Right atrium auricular region (tissue), 2 donors: ENCODE measurements around the gene EXOC4. TPM values are rescaled to one million over a fixed set of nuclear protein-coding genes. Genes with fewer than 3 reads are reported as not detected.
"Not testable (repeated sequence)": the region's sequence is repeated elsewhere in the genome, so short reads cannot be mapped to it uniquely, and the experiment has no call there.

Source experiments
- DNase-seq: peaks from one replicate; pipeline ENCODE4 v3.0.0-alpha.2; 2019; ENCODE audit warnings: low spot score
- H3K27ac ChIP-seq, 2 donors: fragments of 200-600 bp; sonication (generic); 1 replicate in 1 of 2; 2 replicates in 1 of 2; pipeline ENCODE4 v1.5.1; 2016 to 2019
- H3K27me3 ChIP-seq, 2 donors: fragments of 200-600 bp; sonication (generic); one replicate each; pipeline versions ENCODE4 v1.5.1 to v1.6.0; 2017 to 2019
- H3K36me3 ChIP-seq: fragments of 200-600 bp; sonication (generic); one replicate; pipeline ENCODE4 v1.5.1; 2016
- H3K4me1 ChIP-seq, 2 donors: fragments of 200-600 bp; sonication (generic); one replicate each; pipeline versions ENCODE4 v1.5.1 to v1.6.0; 2017 to 2019
- H3K4me3 ChIP-seq, 2 donors: fragments of 200-600 bp; sonication (generic); 1 replicate in 1 of 2; 2 replicates in 1 of 2; pipeline ENCODE4 v1.5.1; 2017 to 2019; ENCODE audit warnings: mild to moderate bottlenecking in 1 of 2, moderate library complexity in 1 of 2
- H3K9me3 ChIP-seq, 2 donors: fragments of 200-600 bp; sonication (generic); one replicate each; pipeline ENCODE4 v1.5.1; 2019
- CTCF ChIP-seq, 2 donors: fragments of 200-600 bp; sonication (generic); IDR thresholded peaks; one replicate each; pipeline ENCODE4 v1.5.1; 2019; ENCODE audit warnings: antibody characterized with exemption in 2 of 2
- total RNA-seq, 2 donors: library from RNA; depleted of rRNA; stranded (reverse); fragments of >200 nt; gene quantifications; one replicate each; pipeline ENCODE4 v1.1.0, GENCODE V29; 2016

The EXOC4 gene
- total RNA-seq, 2 donors from 2014 or later, result 24.7 to 30.6 TPM

- Histone ChIP-seq H3K4me1 (no peaks in the 10 kb centered on the region), H3K9me3 (peaks cover 0 to 13% of the 10 kb centered on the region in 2 donors), H3K4me3 (no peak overlapping the region), H3K27ac (no peak overlapping the region), H3K27me3 (no peaks in the 10 kb centered on the region), H3K36me3 (no peaks in the 10 kb centered on the region)
- TF ChIP-seq CTCF (IDR thresholded peaks at IDR 0.05), result no peak
- no peak for DNase-seq
These were observed 382.7 kb downstream of the EXOC4 start for GRCh38 chr7:133635541-133635940.

GRCh38 chr7:133638857-133639256 lies 386.0 kb downstream of the EXOC4 start:
- H3K27ac ChIP-seq, result no peak overlapping the region
- peaks cover 0 to 4% of the 10 kb centered on the region in 2 donors for H3K9me3 ChIP-seq
- H3K36me3 ChIP-seq, result no peaks in the 10 kb centered on the region
- H3K27me3 ChIP-seq, result no peaks in the 10 kb centered on the region
- no peak overlapping the region for H3K4me3 ChIP-seq
- no peak for DNase-seq
- TF ChIP-seq CTCF (IDR thresholded peaks at IDR 0.05), result no peak
- no peaks in the 10 kb centered on the region for H3K4me1 ChIP-seq

- DNase-seq, result no peak
- no peak for TF ChIP-seq CTCF (IDR thresholded peaks at IDR 0.05)
- Histone ChIP-seq H3K4me1 (no peaks in the 10 kb centered on the region), H3K9me3 (peaks cover 0 to 11% of the 10 kb centered on the region in 2 donors), H3K27me3 (no peaks in the 10 kb centered on the region), H3K27ac (no peak overlapping the region), H3K36me3 (no peaks in the 10 kb centered on the region), H3K4me3 (no peak overlapping the region)
These were observed 388.6 kb downstream of the EXOC4 start for GRCh38 chr7:133641436-133641835.

GRCh38 chr7:133642907-133643306 lies 390.0 kb downstream of the EXOC4 start:
- Histone ChIP-seq H3K4me3 (no peak overlapping the region), H3K27ac (no peak overlapping the region), H3K9me3 (peaks cover 0 to 11% of the 10 kb centered on the region in 2 donors), H3K27me3 (no peaks in the 10 kb centered on the region), H3K36me3 (no peaks in the 10 kb centered on the region), H3K4me1 (no peaks in the 10 kb centered on the region)
- TF ChIP-seq CTCF (IDR thresholded peaks at IDR 0.05), result no peak
- DNase-seq, result no peak

- peaks cover 0 to 11% of the 10 kb centered on the region in 2 donors for H3K9me3 ChIP-seq
- not testable (repeated sequence) for H3K27ac ChIP-seq, H3K27me3 ChIP-seq, H3K4me3 ChIP-seq, H3K36me3 ChIP-seq, DNase-seq, H3K4me1 ChIP-seq
These were observed 390.8 kb downstream of the EXOC4 start for GRCh38 chr7:133643652-133644051.

GRCh38 chr7:133645884-133646391 lies 393.1 kb downstream of the EXOC4 start:
- Histone ChIP-seq H3K27me3 (no peaks in the 10 kb centered on the region), H3K9me3 (peaks cover 0 to 11% of the 10 kb centered on the region in 2 donors), H3K4me1 (no peaks in the 10 kb centered on the region), H3K36me3 (no peaks in the 10 kb centered on the region), H3K27ac (no peak overlapping the region), H3K4me3 (no peak overlapping the region)
- DNase-seq, result no peak
- no peak for TF ChIP-seq CTCF (IDR thresholded peaks at IDR 0.05)
